ENCODE data around the gene UBQLN1. TPM values are rescaled to one million over a fixed set of nuclear protein-coding genes. Genes with fewer than 3 reads are reported as not detected.
A peak's percentile ranks its signal among the peaks of the same experiment; 100 is the strongest.
"Not testable (repeated sequence)": the region's sequence is repeated elsewhere in the genome, so short reads cannot be mapped to it uniquely, and the experiment has no call there.

Gene UBQLN1
- 33.2 and 112 TPM in 2 replicates for total RNA-seq (ENCODE audit: low replicate concordance)

GRCh38 chr9:83707768-83708514, at the start of gene UBQLN1:
Gene UBQLN1, minus strand, starts transcription at chr9:83707958. Its CDS starts 279 bp downstream, at chr9:83707679.
- peak; percentile 97 for DNase-seq (ENCODE audit: low read depth)
- TF ChIP-seq CTCF (IDR thresholded peaks at IDR 0.05; ENCODE audit: insufficient read depth, low read length) = no peak
- peak within 1 kb of the TSS; percentile 95 for H3K4me3 ChIP-seq (ENCODE audit: low read depth, low read length)

- no peak overlapping the region for H3K4me3 ChIP-seq (ENCODE audit: low read depth, low read length)
- no peak for DNase-seq (ENCODE audit: low read depth)
- no peak for TF ChIP-seq CTCF (IDR thresholded peaks at IDR 0.05; ENCODE audit: insufficient read depth, low read length)
Observed at GRCh38 chr9:83754383-83754977, 46.7 kb upstream of the UBQLN1 start.

- TF ChIP-seq CTCF (IDR thresholded peaks at IDR 0.05; ENCODE audit: insufficient read depth, low read length) = no peak
Observed at GRCh38 chr9:83749706-83750105, 41.9 kb upstream of the UBQLN1 start.

GRCh38 chr9:83744206-83744605, 36.4 kb upstream of the UBQLN1 start:
- no peak for TF ChIP-seq CTCF (IDR thresholded peaks at IDR 0.05; ENCODE audit: insufficient read depth, low read length)
- DNase-seq (ENCODE audit: low read depth) = no peak
- no peak overlapping the region for H3K4me3 ChIP-seq (ENCODE audit: low read depth, low read length)

More at GRCh38 chr9:83749706-83750105, 41.9 kb upstream of the UBQLN1 start:
- H3K4me3 ChIP-seq (ENCODE audit: low read depth, low read length) = no peak overlapping the region
- no peak for DNase-seq (ENCODE audit: low read depth)

GRCh38 chr9:83733739-83734138, 26.0 kb upstream of the UBQLN1 start:
- TF ChIP-seq CTCF (IDR thresholded peaks at IDR 0.05; ENCODE audit: insufficient read depth, low read length) = no peak
- no peak overlapping the region for H3K4me3 ChIP-seq (ENCODE audit: low read depth, low read length)
- no peak for DNase-seq (ENCODE audit: low read depth)

GRCh38 chr9:83728591-83729368, 21.0 kb upstream of the UBQLN1 start:
- H3K4me3 ChIP-seq (ENCODE audit: low read depth, low read length); DNase-seq (ENCODE audit: low read depth): not testable (repeated sequence)

GRCh38 chr9:83724436-83724835, 16.7 kb upstream of the UBQLN1 start:
- TF ChIP-seq CTCF (IDR thresholded peaks at IDR 0.05; ENCODE audit: insufficient read depth, low read length) = no peak
- DNase-seq (ENCODE audit: low read depth) = no peak
- H3K4me3 ChIP-seq (ENCODE audit: low read depth, low read length) = no peak overlapping the region
